Measurements from ENCODE around the gene GPR26.

GPR26 gene, protein sequence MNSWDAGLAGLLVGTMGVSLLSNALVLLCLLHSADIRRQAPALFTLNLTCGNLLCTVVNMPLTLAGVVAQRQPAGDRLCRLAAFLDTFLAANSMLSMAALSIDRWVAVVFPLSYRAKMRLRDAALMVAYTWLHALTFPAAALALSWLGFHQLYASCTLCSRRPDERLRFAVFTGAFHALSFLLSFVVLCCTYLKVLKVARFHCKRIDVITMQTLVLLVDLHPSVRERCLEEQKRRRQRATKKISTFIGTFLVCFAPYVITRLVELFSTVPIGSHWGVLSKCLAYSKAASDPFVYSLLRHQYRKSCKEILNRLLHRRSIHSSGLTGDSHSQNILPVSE

DNA sequence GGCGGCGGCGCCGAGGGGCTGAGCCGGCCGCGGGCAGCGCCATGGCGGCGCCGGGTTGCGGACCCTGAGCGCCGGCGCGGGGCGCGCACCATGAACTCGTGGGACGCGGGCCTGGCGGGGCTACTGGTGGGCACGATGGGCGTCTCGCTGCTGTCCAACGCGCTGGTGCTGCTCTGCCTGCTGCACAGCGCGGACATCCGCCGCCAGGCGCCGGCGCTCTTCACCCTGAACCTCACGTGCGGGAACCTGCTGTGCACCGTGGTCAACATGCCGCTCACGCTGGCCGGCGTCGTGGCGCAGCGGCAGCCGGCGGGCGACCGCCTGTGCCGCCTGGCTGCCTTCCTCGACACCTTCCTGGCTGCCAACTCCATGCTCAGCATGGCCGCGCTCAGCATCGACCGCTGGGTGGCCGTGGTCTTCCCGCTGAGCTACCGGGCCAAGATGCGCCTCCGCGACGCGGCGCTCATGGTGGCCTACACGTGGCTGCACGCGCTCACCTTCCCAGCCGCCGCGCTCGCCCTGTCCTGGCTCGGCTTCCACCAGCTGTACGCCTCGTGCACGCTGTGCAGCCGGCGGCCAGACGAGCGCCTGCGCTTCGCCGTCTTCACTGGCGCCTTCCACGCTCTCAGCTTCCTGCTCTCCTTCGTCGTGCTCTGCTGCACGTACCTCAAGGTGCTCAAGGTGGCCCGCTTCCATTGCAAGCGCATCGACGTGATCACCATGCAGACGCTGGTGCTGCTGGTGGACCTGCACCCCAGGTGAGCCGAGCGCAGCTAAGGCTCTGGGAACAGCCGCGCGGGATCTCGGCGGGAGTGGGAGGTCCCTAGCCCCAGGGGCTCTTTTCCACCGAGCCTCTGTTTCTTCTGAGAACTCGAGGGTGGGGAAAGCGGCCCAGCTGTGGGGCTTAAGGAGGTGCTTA is at the start of gene GPR26:
GPR26 (plus strand) TSS at position 38 of the 919 bp plus-strand sequence; CDS start at position 91, 53 bp downstream.
- DNase-seq (ENCODE audit: extremely low spot score): no peak
- no peak for TF ChIP-seq L3MBTL2 (conservative IDR thresholded peaks at IDR 0.05)
- no peak for TF ChIP-seq ELF4 (IDR thresholded peaks at IDR 0.05)
- no peak for TF ChIP-seq BHLHE40 (IDR thresholded peaks at IDR 0.05; ENCODE audit: borderline replicate concordance)
- TF ChIP-seq FOXA1 (IDR thresholded peaks at IDR 0.05): no peak
- no peak for TF ChIP-seq SUZ12 (IDR thresholded peaks at IDR 0.05)
- TF ChIP-seq NFRKB (IDR thresholded peaks at IDR 0.05): no peak
- TF ChIP-seq ARNT (IDR thresholded peaks at IDR 0.05): no peak
- no peak for TF ChIP-seq SP1 (IDR thresholded peaks at IDR 0.05)
- TF ChIP-seq, protein P1, sequence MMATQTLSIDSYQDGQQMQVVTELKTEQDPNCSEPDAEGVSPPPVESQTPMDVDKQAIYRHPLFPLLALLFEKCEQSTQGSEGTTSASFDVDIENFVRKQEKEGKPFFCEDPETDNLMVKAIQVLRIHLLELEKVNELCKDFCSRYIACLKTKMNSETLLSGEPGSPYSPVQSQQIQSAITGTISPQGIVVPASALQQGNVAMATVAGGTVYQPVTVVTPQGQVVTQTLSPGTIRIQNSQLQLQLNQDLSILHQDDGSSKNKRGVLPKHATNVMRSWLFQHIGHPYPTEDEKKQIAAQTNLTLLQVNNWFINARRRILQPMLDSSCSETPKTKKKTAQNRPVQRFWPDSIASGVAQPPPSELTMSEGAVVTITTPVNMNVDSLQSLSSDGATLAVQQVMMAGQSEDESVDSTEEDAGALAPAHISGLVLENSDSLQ (IDR thresholded peaks at IDR 0.05): no peak
- TF ChIP-seq CTBP1 (IDR thresholded peaks at IDR 0.05; ENCODE audit: borderline replicate concordance): no peak
- no peak for TF ChIP-seq LEF1 (IDR thresholded peaks at IDR 0.05; ENCODE audit: borderline replicate concordance)
- no peak for TF ChIP-seq TARDBP (IDR thresholded peaks at IDR 0.05)
- no peak for TF ChIP-seq FOXM1 (IDR thresholded peaks at IDR 0.05; ENCODE audit: borderline replicate concordance)
- no peak for TF ChIP-seq HDGF (IDR thresholded peaks at IDR 0.05; ENCODE audit: borderline replicate concordance)
- no peak for TF ChIP-seq ZNF384 (IDR thresholded peaks at IDR 0.05)
- POLR2A ChIA-PET: no interaction called here
- CTCF ChIA-PET: no interaction called here

DNA sequence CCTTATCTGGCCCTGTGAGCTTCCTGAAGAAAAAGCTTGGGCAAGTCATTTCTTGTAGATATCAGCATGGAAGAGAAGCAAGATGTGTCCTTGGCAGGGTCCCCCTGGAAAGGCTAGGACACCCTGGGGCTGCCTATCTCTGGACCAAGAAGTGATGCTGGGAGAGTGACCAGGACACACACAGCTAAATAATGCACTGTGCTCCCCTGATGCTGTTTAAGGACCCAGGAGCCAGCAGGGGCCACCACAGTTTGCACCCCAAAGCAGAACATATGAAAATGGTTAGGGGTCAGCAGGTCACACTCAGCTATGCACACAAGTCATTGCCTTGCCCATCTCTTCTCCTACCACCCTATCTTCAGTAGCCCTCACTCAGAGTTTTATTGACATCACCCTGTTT is 47.9 kb upstream of the GPR26 start:
- ChIA-PET CTCF (interaction anchor here (0.6 kb wide), 1 partner anchor 1654 kb away, joined by 3 read pairs; no protein-coding TSS in a partner anchor), POLR2A (no interaction called here)
- TF ChIP-seq SP1 (IDR thresholded peaks at IDR 0.05): no peak
- TF ChIP-seq L3MBTL2 (conservative IDR thresholded peaks at IDR 0.05): no peak
- no peak for TF ChIP-seq FOXA1 (IDR thresholded peaks at IDR 0.05)
- no peak for TF ChIP-seq HDGF (IDR thresholded peaks at IDR 0.05; ENCODE audit: borderline replicate concordance)
- DNase-seq (ENCODE audit: extremely low spot score): no peak

DNA sequence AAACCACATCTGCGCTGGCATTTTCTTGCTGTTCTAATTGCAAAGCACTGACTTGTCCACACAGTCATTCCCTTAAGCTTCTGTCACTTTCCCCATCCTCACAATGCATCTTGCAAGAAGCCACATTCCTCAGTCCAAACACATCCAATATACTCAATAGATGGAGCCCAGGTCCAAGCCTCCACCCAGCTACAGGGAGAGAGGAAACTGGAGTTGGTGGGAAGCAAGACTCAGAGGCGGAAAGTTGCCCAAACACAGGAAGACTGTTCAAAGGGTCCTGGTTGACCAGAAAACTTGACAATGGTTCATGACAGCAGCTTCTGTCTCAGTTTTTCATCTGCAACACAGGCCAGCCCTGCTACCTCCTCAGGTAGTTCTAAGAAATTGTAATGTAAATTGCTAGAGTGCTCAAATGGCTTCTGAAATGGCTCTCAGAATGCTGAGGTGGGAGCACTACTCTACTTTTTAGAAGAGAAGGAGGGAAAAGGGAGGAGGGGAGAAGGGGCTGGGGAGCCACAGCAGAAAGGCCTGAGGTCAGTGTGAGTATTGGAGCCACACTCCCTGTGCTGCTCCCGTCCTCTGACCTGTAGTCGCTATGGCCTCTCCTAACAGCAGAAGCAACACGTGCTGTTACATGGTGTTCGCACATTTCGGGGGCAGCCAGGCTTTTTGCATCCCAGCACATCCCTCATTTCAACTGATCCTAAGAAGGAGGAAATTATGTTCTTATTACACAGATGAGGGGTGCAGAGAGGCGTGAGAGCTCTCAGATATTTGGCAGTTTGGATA is 46.9 kb upstream of the GPR26 start:
- no peak for DNase-seq (ENCODE audit: extremely low spot score)
- CTCF ChIA-PET: no interaction called here
- no peak for TF ChIP-seq ELF4 (IDR thresholded peaks at IDR 0.05)
- TF ChIP-seq HDGF (IDR thresholded peaks at IDR 0.05; ENCODE audit: borderline replicate concordance): no peak
- no peak for TF ChIP-seq FOXM1 (IDR thresholded peaks at IDR 0.05; ENCODE audit: borderline replicate concordance)
- no peak for TF ChIP-seq NFRKB (IDR thresholded peaks at IDR 0.05)
- TF ChIP-seq TARDBP (IDR thresholded peaks at IDR 0.05): no peak
- TF ChIP-seq SUZ12 (IDR thresholded peaks at IDR 0.05): no peak
- no peak for TF ChIP-seq LEF1 (IDR thresholded peaks at IDR 0.05; ENCODE audit: borderline replicate concordance)
- no peak for TF ChIP-seq FOXA1 (IDR thresholded peaks at IDR 0.05)
- TF ChIP-seq, protein P1 (IDR thresholded peaks at IDR 0.05): no peak
- no peak for TF ChIP-seq L3MBTL2 (conservative IDR thresholded peaks at IDR 0.05)
- TF ChIP-seq SP1 (IDR thresholded peaks at IDR 0.05): no peak
- no peak for TF ChIP-seq ZNF384 (IDR thresholded peaks at IDR 0.05)
- no peak for TF ChIP-seq BHLHE40 (IDR thresholded peaks at IDR 0.05; ENCODE audit: borderline replicate concordance)
- TF ChIP-seq CTBP1 (IDR thresholded peaks at IDR 0.05; ENCODE audit: borderline replicate concordance): no peak
- TF ChIP-seq ARNT (IDR thresholded peaks at IDR 0.05): no peak
- TF ChIP-seq FOXK2 (IDR thresholded peaks at IDR 0.05): no peak
- POLR2A ChIA-PET: no interaction called here

DNA sequence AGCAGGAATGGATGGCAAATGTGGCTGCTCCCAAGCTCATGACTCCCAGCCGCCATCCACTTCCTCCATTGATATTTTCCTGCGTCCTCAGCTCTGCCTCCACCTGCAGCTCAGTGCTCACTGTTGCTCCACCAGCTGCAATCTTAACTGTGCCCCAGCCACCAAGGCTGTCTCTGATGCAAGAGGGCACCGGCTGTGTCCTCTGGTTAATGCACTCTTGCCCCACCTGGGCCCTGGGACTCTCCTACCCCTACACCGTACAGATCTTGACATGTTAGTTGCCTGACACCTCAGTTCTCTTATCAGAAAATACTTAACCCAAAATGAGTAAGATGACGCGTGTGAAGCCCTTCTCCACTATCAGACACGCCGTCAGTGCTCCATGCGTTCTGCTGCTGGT is 45.5 kb upstream of the GPR26 start:
- DNase-seq (ENCODE audit: extremely low spot score): no peak
- ChIA-PET CTCF (no interaction called here), POLR2A (no interaction called here)
- TF ChIP-seq L3MBTL2 (conservative IDR thresholded peaks at IDR 0.05): no peak
- no peak for TF ChIP-seq LEF1 (IDR thresholded peaks at IDR 0.05; ENCODE audit: borderline replicate concordance)

DNA sequence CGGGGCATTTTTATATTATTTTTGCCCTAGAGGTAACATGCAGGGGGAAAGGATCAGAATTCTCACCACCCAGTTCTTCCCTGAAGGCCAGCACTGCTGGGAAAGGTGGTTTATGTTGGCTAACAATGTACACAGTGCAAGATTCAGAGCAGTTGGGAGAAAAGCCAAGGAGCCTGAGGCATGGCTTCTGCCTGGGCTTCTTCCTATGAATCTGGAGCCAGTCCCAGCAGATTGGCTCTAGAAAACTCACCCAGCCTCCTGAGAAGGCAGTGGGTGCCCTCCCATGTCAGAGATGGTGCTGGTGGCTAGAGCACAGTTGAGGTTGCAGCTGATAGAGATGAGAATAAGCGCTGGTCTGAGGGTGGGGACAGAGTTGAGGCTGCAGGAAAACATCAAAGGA is 44.7 kb upstream of the GPR26 start:
- TF ChIP-seq FOXM1 (IDR thresholded peaks at IDR 0.05; ENCODE audit: borderline replicate concordance): no peak
- TF ChIP-seq FOXK2 (IDR thresholded peaks at IDR 0.05): no peak
- no peak for TF ChIP-seq SP1 (IDR thresholded peaks at IDR 0.05)
- TF ChIP-seq L3MBTL2 (conservative IDR thresholded peaks at IDR 0.05): no peak
- TF ChIP-seq ELF4 (IDR thresholded peaks at IDR 0.05): no peak
- no peak for TF ChIP-seq ZNF384 (IDR thresholded peaks at IDR 0.05)
- TF ChIP-seq FOXA1 (IDR thresholded peaks at IDR 0.05): no peak
- TF ChIP-seq TARDBP (IDR thresholded peaks at IDR 0.05): no peak
- no peak for TF ChIP-seq NFRKB (IDR thresholded peaks at IDR 0.05)
- no peak for DNase-seq (ENCODE audit: extremely low spot score)
- ChIA-PET POLR2A (no interaction called here), CTCF (no interaction called here)

DNA sequence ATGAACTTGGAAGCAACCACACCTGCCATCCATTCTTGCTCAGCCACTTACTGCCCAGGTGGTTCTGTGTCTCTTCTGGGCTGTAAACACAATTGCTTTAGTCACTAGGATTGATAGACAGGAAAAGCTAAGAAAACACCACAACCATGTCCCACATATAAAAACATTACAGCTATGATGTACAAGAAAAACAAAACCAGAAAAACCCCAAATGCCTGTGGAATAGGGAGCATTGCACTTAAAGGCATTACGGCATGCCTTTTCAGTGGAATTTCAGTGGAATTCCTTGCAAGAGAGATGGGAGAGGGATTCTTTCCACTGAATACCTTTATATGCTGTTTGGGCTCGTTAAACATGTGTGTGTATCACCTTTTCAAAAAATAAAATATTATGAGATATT is 44.2 kb upstream of the GPR26 start:
- CTCF ChIA-PET: no interaction called here
- DNase-seq (ENCODE audit: extremely low spot score): no peak
- TF ChIP-seq L3MBTL2 (conservative IDR thresholded peaks at IDR 0.05) (no peak), ZNF384 (IDR thresholded peaks at IDR 0.05) (no peak), TARDBP (IDR thresholded peaks at IDR 0.05) (no peak)
- POLR2A ChIA-PET: no interaction called here
